HG02840 (cell line): ENCODE results near the gene RNLS.

Source experiments
- ATAC-seq: cut with Tn5 transposase; IDR thresholded peaks from one replicate; pipeline ENCODE4 v1.9.1; 2021; ENCODE audit warnings: mild to moderate bottlenecking, moderate library complexity, moderate number of reproducible peaks; ENCODE audit not compliant: unreplicated experiment, low FRiP score

RNLS gene

GRCh38 chr10:88243836-88244730 is 339.0 kb downstream of the RNLS start:
- no peak for ATAC-seq

- ATAC-seq = no peak
These were observed 339.8 kb downstream of the RNLS start for GRCh38 chr10:88243202-88243744.

GRCh38 chr10:88241501-88241900 is 341.6 kb downstream of the RNLS start:
- no peak for ATAC-seq

GRCh38 chr10:88239212-88239611 is 343.9 kb downstream of the RNLS start:
- ATAC-seq = no peak

- ATAC-seq = no peak
These were observed 344.6 kb downstream of the RNLS start for GRCh38 chr10:88238615-88238914.

GRCh38 chr10:88237896-88238614 is 345.1 kb downstream of the RNLS start:
- ATAC-seq = no peak

GRCh38 chr10:88236121-88236743 is 346.9 kb downstream of the RNLS start:
- no peak for ATAC-seq

GRCh38 chr10:88234297-88234696 is 348.8 kb downstream of the RNLS start:
- no peak for ATAC-seq

GRCh38 chr10:88233870-88234269 is 349.2 kb downstream of the RNLS start:
- no peak for ATAC-seq

- ATAC-seq = no peak
These were observed 350.1 kb downstream of the RNLS start for GRCh38 chr10:88232983-88233543.

- ATAC-seq = no peak
These were observed 350.9 kb downstream of the RNLS start for GRCh38 chr10:88232029-88232895.

GRCh38 chr10:88230251-88230650 is 352.9 kb downstream of the RNLS start:
- no peak for ATAC-seq

GRCh38 chr10:88228130-88228529 is 355.0 kb downstream of the RNLS start:
- ATAC-seq = no peak

- ATAC-seq = no peak
These were observed 355.6 kb downstream of the RNLS start for GRCh38 chr10:88227342-88228018.

GRCh38 chr10:88226891-88227290 is 356.2 kb downstream of the RNLS start:
- ATAC-seq = no peak

- no peak for ATAC-seq
These were observed 357.0 kb downstream of the RNLS start for GRCh38 chr10:88226071-88226659.
